ENCODE measurements around the gene AGBL1. TPM values are rescaled to one million over a fixed set of nuclear protein-coding genes. Genes with fewer than 3 reads are reported as not detected.

AGBL1 gene
- total RNA-seq, 1 experiment from 2014 or later = not detected

GRCh38 chr15:86911022-86911421, 831.4 kb downstream of the AGBL1 start:
- no peaks in the 10 kb centered on the region for H3K9me3 Mint-ChIP-seq (ENCODE audit: unreplicated experiment)
- BruUV-seq (replicated peaks) = no TSS peak
- CTCF ChIA-PET = no interaction called here
- POLR2A ChIA-PET = no interaction called here
- H3K36me3 Mint-ChIP-seq (ENCODE audit: insufficient read depth, unreplicated experiment) = no peaks in the 10 kb centered on the region
- no peaks in the 10 kb centered on the region for H3K9me3 ChIP-seq
- no peaks in the 10 kb centered on the region for H3K4me1 ChIP-seq
- no peak overlapping the region for H3K27ac Mint-ChIP-seq (ENCODE audit: unreplicated experiment)
- no peak overlapping the region for H3K4me3 Mint-ChIP-seq (ENCODE audit: unreplicated experiment)
- DNase-seq = no peak
- H3K27me3 Mint-ChIP-seq (ENCODE audit: insufficient read depth, unreplicated experiment) = peaks cover 6% of the 10 kb centered on the region
- no peaks in the 10 kb centered on the region for H3K36me3 ChIP-seq (ENCODE audit: control insufficient read depth, insufficient read depth, low read length)
- no peaks in the 10 kb centered on the region for H3K27me3 ChIP-seq (replicated peaks; ENCODE audit: control insufficient read depth, insufficient read depth, low read length)
- intact Hi-C loops (cut with micrococcal nuclease; ENCODE audit: unreplicated experiment) = no loop called here
- H3K4me3 ChIP-seq (ENCODE audit: low read depth, low read length) = no peak overlapping the region
- no peak for TF ChIP-seq CTCF (IDR thresholded peaks at IDR 0.05; ENCODE audit: insufficient read depth in 1 of 2, low read depth in 1 of 2, low read length in 1 of 2, severe bottlenecking in 1 of 2, unreplicated experiment in 1 of 2)
- no peaks in the 10 kb centered on the region for H3K4me1 Mint-ChIP-seq (ENCODE audit: low read depth, unreplicated experiment)

GRCh38 chr15:86912661-86913060, 833.0 kb downstream of the AGBL1 start:
- no peak overlapping the region for H3K27ac Mint-ChIP-seq (ENCODE audit: unreplicated experiment)
- no peaks in the 10 kb centered on the region for H3K36me3 ChIP-seq (ENCODE audit: control insufficient read depth, insufficient read depth, low read length)
- H3K4me3 ChIP-seq (ENCODE audit: low read depth, low read length) = no peak overlapping the region
- H3K9me3 ChIP-seq = no peaks in the 10 kb centered on the region
- BruUV-seq (replicated peaks) = no TSS peak
- H3K36me3 Mint-ChIP-seq (ENCODE audit: insufficient read depth, unreplicated experiment) = no peaks in the 10 kb centered on the region
- no peak for DNase-seq
- H3K4me1 Mint-ChIP-seq (ENCODE audit: low read depth, unreplicated experiment) = no peaks in the 10 kb centered on the region
- TF ChIP-seq CTCF (IDR thresholded peaks at IDR 0.05; ENCODE audit: insufficient read depth in 1 of 2, low read depth in 1 of 2, low read length in 1 of 2, severe bottlenecking in 1 of 2, unreplicated experiment in 1 of 2) = no peak
- H3K27me3 ChIP-seq (replicated peaks; ENCODE audit: control insufficient read depth, insufficient read depth, low read length) = no peaks in the 10 kb centered on the region
- CTCF ChIA-PET = no interaction called here
- no peak overlapping the region for H3K4me3 Mint-ChIP-seq (ENCODE audit: unreplicated experiment)
- POLR2A ChIA-PET = no interaction called here
- intact Hi-C loops (cut with micrococcal nuclease; ENCODE audit: unreplicated experiment) = no loop called here
- peaks cover 3% of the 10 kb centered on the region for H3K27me3 Mint-ChIP-seq (ENCODE audit: insufficient read depth, unreplicated experiment)
- H3K4me1 ChIP-seq = no peaks in the 10 kb centered on the region
- no peaks in the 10 kb centered on the region for H3K9me3 Mint-ChIP-seq (ENCODE audit: unreplicated experiment)

GRCh38 chr15:86915811-86916331, 836.2 kb downstream of the AGBL1 start:
- no peaks in the 10 kb centered on the region; the same call in none of the 2 replicates for H3K27me3 ChIP-seq (replicated peaks; ENCODE audit: control insufficient read depth, insufficient read depth, low read length)
- no peak overlapping the region for H3K4me3 ChIP-seq (ENCODE audit: low read depth, low read length)
- Mint-ChIP-seq H3K27me3 (ENCODE audit: insufficient read depth, unreplicated experiment) (peaks cover 15% of the 10 kb centered on the region), H3K9me3 (ENCODE audit: unreplicated experiment) (no peaks in the 10 kb centered on the region), H3K36me3 (ENCODE audit: insufficient read depth, unreplicated experiment) (no peaks in the 10 kb centered on the region), H3K4me3 (ENCODE audit: unreplicated experiment) (no peak overlapping the region), H3K27ac (ENCODE audit: unreplicated experiment) (no peak overlapping the region), H3K4me1 (ENCODE audit: low read depth, unreplicated experiment) (no peaks in the 10 kb centered on the region)
- TF ChIP-seq CTCF (IDR thresholded peaks at IDR 0.05; ENCODE audit: insufficient read depth in 1 of 2, low read depth in 1 of 2, low read length in 1 of 2, severe bottlenecking in 1 of 2, unreplicated experiment in 1 of 2) = peak; percentile 37 to 58
- no peaks in the 10 kb centered on the region for H3K36me3 ChIP-seq (ENCODE audit: control insufficient read depth, insufficient read depth, low read length)
- ChIA-PET POLR2A (no interaction called here), CTCF (no interaction called here)
- DNase-seq = peak; percentile 37 to 48
- no TSS peak for BruUV-seq (replicated peaks)
- H3K4me1 ChIP-seq = no peaks in the 10 kb centered on the region
- intact Hi-C loops (cut with micrococcal nuclease; ENCODE audit: unreplicated experiment) = loop anchor here (1.0 to 2.0 kb wide), 2 partner anchors 292 to 1331 kb away; no protein-coding TSS in a partner anchor
- H3K9me3 ChIP-seq = no peaks in the 10 kb centered on the region
